SW 1271 (cell line): ENCODE measurements around the gene NDUFA9.
A peak's percentile ranks its signal among the peaks of the same experiment; 100 is the strongest.

Experiments
- DNase-seq, 2 experiments: peaks; one replicate each; lab custom pipeline; 2025; lab: John Stamatoyannopoulos, UW

The NDUFA9 gene

DNA sequence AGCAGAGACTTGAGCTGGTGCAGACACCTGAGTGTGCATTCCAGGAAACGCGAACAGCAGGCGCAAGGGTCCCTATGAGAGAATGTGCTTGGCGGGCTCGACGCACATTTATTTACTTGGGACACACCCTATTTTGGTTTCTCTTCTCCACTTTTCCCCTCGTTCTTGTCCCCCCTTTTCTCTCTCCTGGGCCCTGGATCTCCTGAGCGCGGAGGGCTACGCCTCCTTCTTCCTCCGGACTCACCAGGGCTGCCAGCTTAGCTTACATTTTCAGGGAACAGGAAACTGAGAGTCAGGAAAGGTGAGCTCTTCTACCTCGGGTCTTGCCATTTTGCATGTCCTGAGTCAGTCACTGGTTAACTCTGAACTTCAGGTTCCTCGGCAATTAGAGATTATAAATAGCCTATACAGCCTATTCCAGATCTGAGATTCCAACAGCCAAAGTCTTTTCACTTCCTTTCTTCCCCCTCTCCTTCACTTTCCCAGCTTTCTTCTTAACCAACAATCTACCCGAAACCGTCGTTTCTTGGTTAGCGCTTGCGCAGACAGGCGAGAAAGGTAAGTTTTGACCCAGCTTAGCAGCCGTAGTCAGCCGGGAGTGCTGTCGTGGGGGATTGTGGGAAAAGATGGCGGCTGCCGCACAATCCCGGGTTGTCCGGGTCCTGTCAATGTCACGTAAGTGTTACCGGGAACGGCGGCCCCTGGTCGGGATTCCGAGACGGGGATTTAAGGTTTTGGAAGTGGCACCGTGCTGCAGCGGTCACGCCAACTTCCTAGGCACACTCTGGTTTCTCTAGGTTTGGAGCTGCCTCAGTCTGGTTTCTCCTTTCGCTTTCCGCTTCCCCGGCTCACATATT is at the start of gene NDUFA9, which contains the start of gene AKAP3:
Gene NDUFA9 (plus strand): TSS at position 614 of the 857 bp plus-strand sequence. CDS start 13 bp downstream, at position 627.
Gene AKAP3 (minus strand): TSS at position 551 of the 857 bp plus-strand sequence. CDS start 10,855 bp downstream, outside the sequence.
- peak; percentile 73 to 87 for DNase-seq

- no peak for DNase-seq
Measured at GRCh38 chr12:4603421-4603820, 45.5 kb upstream of the NDUFA9 start.

DNA sequence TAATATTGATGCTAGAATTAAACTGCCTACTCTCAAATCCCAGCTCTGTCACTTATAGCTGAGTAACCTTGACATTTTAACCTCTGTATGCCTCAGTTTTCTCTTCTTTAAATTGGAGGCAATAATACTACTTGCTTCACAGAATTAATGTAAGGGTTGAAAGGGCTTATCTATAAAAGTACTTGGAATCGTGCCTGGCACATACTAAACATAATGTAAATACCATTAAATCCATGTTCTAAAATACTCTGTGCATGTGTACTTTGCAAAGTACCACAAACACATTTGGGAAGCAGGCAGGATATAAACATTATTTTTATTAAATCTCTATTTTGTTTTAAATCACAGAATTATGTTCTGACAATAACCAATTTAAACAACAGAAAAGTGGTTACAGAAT is 45.0 kb upstream of the NDUFA9 start:
- DNase-seq: no peak

- peak; percentile 87 to 95 for DNase-seq
Measured at GRCh38 chr12:4604684-4605193, 44.2 kb upstream of the NDUFA9 start.

- no peak for DNase-seq
Measured at GRCh38 chr12:4607056-4607455, 41.9 kb upstream of the NDUFA9 start.

- DNase-seq: no peak
Measured at GRCh38 chr12:4609071-4609470, 39.8 kb upstream of the NDUFA9 start.

DNA sequence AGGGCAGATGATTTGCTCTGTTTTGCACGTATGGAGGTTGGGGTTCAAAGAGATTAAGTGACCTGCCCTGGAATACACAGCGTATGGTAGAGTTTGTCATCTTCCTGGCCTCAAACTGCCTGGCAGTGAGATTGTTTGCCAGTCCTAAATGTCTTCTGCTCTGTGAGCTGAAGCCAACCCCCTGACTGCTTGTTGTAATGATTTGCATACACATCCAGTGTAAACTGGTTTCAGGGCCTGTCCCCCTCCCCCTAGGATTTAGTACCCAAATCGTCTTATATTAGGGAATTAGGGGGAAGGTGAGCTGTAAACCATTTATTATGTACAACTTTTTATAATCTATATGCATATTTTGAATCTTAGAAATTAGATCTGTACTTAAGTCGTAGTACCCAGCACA is 38.4 kb upstream of the NDUFA9 start:
- no peak for DNase-seq

GRCh38 chr12:4615667-4616066 is 33.2 kb upstream of the NDUFA9 start:
- no peak for DNase-seq

DNA sequence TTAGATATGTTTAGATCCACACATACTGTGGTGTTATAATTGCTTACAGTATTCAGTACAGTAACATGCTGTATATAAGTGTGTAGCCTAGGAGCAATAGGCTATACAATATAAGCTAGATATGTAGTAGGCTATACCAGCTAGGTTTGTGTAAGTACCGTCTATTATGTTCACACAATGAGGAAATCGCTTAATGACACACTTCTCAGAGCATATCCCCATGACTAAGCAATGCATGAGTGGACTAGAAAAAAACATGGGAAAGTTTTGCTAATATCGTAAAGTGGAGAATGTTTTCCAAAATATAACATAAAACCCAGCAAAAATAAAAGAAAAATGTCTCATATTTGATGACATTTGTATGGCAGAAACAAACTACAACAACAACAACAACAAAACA is 27.4 kb upstream of the NDUFA9 start:
- no peak for DNase-seq

DNA sequence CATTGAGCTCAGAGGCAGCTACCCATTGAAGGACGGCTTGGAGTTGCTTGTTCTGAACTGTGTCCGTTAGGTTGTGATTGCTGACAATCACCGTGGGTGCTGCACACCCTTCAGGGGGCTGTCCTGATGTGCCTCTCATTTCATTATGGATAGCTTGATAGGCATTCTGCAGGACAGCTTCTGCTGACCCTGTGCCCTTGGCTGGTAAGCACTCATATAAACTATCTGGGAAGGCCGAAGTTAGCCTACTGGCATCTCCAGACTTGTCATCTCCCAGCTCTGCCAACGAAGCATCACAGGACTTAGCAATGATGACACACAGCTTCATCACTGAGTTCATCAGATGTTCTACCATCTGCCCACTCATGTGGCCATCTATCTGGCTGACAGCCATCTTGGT is 22.4 kb upstream of the NDUFA9 start:
- DNase-seq: no peak

GRCh38 chr12:4628406-4628805 is 20.5 kb upstream of the NDUFA9 start:
- no peak for DNase-seq

- no peak for DNase-seq
Measured at GRCh38 chr12:4630262-4630661, 18.7 kb upstream of the NDUFA9 start.

DNA sequence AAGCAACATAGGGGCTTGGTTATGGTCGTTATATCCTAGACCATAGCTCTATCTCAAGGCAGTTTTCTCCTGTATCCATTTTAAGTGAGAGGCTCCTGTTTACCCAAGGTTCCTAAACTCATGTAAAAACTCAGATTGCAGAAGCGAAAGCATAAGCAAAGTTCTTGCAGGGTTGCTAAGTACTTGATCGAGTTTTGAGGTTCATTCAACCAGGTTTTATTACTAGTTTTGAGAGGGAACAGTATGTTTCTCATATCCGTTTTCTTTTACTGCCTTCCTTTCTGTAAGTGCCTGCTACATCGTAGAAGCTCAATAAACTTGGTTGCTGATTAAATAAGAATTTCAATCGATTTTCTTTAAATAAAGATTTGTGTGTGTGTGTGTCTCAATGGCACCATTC is 5.2 kb upstream of the NDUFA9 start:
- no peak for DNase-seq

DNA sequence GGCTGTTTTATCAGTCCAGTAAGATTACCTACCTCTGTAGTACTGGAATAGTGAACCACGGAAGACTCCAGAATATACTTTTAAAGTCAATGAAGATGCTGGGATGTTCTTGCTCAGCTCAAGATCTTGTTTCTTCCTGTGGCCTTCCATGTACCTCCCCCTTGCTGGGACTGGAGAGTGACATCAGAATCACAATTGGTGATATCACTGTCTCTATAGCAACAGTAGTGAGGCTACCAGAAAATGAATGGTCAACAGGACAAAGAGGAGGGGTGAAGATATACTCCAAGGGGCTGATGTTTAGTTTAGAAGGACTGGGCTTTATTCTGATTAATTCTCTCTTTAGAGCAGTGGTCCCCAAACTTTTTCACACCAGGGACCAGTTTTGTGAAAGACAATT is 3.9 kb upstream of the NDUFA9 start:
- DNase-seq: no peak

GRCh38 chr12:4648104-4648500 is 812 bp upstream of the NDUFA9 start:
- peak in 1 of 2 experiments; percentile 40 for DNase-seq

- DNase-seq: no peak
Measured at GRCh38 chr12:4649358-4649661, 396 bp downstream of the NDUFA9 start.

- DNase-seq: no peak
Measured at GRCh38 chr12:4653257-4653656, 4.3 kb downstream of the NDUFA9 start.

GRCh38 chr12:4653691-4654090 is 4.8 kb downstream of the NDUFA9 start:
- DNase-seq: no peak

DNA sequence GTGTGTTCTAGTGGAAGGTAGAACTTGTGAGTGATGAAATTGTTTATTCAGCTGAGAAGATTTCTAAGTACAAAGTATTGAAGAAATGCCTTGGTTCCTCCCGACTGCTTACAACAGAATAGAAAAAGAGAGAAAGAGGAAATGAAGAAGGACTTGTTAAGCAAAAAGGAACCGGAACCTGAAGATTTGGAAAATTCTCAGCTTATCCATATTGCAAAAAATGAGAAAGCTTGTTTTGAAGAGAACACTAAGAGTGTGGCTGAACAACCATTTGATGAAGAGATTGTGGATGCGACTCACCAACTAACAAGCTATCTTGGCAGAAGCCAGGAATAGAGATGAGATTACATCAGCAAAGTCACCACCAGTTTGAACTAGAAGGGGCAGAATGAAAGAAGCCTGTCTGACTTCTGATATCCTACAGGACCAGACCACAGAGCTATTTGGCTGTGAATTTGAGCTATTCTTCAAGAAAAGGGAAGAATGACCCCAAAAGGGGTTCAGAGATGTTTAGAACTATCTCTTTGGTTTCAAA is 15.1 kb downstream of the NDUFA9 start:
- peak; percentile 40 to 68 for DNase-seq

DNA sequence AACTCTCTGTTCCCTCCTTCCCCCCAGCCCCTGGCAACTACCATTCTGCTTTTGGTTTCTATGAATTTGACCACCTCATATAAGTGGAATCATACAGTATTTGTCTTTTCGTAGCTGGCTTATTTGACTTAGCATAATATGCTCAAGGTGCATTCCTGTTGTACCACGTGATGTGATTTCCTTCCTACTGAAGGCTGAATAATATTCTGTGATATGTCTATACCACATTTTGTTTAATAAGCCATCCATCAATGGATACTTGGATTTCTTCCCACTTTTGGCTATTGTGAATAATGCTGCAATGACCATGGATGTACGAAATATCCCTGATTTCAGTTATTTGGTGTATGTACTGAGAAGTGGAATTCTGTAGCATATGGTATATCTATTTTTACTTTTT is 16.3 kb downstream of the NDUFA9 start:
- DNase-seq: no peak

DNA sequence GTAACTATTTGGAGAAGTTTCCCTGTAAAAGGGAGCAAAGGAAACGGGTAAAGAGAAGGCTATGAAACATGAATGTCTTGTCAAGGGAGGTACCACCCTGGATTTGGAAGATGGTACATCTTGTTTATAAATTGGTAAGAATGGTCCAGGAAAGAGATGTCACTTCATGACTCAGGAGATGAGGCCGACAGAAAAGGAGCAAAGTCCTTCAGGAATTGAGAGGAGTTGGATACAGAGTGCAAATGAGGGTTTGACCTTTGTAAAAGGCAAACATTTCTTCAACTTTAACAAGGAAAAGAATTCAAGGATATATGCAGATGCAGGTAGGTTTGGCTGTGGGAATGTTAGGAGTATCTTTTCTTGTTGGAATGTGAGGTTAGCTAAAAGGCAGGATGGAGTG is 30.8 kb downstream of the NDUFA9 start:
- DNase-seq: no peak

DNA sequence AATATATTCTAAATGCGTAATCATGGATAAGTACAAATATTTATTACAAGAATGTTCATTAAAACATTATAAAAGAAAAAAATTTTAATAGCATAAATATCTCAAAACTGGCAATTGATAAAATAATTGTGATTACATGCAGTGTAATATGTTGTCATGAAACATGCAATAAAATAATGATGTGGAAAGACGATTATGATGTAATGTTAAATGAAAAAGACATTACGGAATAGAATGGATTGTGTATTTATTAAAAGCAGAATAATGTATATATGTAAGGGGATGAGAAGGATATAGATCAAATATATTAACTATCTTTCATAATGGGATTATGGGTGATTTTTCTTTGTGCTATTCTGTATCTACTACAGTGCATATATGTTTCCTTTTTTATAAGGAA is 32.8 kb downstream of the NDUFA9 start:
- no peak for DNase-seq

DNA sequence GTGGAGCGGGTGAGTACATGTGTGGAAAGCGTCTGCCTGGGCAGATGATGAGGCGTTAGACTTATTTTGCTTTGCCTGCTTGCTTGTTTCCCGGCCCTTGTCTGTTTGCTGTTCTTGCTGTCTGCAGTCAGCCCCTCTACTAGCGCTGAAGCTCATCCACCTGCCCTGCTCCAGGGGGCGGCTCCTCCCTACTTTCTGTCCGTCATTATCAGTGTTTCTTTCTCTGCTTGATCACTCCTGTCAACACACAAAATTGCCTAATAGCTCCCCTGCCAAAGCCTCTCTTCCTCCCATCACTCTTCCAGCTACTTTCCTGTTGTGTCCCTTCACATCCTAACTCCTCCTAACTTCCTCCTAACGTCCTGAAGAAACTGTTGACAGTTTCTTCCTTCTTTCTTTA is 36.4 kb downstream of the NDUFA9 start:
- DNase-seq: no peak

DNA sequence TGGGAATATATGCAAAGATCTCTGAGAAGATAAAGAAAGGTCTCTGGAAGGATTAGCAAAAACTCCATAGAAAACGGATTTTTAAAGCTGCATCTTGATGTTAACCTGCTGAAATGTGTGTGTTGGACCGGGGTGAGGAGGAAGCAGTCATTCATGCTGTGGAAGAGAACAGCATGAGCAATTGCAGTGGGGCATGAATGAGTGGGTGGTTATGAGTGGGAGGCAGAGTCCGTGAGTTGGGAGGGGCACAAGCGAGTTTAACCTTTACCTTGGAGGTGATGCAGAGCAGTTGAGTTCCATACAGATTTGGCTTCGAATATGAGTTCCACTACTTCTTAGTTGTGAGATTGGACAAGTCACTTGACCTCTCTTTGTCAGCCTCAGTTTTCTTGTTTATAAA is 41.8 kb downstream of the NDUFA9 start:
- no peak for DNase-seq
